HCT116 (cell line): Measurements from ENCODE around the gene ADAM10. TPM values are rescaled to one million over a fixed set of nuclear protein-coding genes. Genes with fewer than 3 reads are reported as not detected.

Experiments
- ATAC-seq: fragments of 200-7000 bp; cut with Tn5 transposase; 2 replicates; pipeline ENCODE4 v1.9.1; 2020; ENCODE audit warnings: mild to moderate bottlenecking, moderate library complexity
- BruUV-seq: library from RNA; stranded (reverse); fragments of 400-500 nt; replicated peaks from 2 replicates; lab custom pipeline; 2021; lab: Mats Ljungman, UMichigan
- CTCF ChIA-PET: fragments of 300-600 bp; sonication (Branson Sonifier 250); formaldehyde crosslinking; loops from one replicate; lab custom pipeline; 2021; ENCODE audit warnings: antibody characterized with exemption; lab: Charles Lee
- POLR2A ChIA-PET: fragments of 300-600, 350-600 bp; sonication (Branson Sonifier 250); formaldehyde crosslinking; loops from one replicate; lab custom pipeline; 2021; ENCODE audit warnings: antibody characterized with exemption; lab: Charles Lee
- RAD21 ChIA-PET, 2 experiments: fragments of 300-600 bp; sonication (Branson Sonifier 250); formaldehyde crosslinking; loops; one replicate each; lab custom pipeline; 2023; ENCODE audit warnings: low total read pairs in 2 of 2; ENCODE audit not compliant: uncharacterized antibody in 2 of 2, unreplicated experiment in 2 of 2, low non-redundant PET in 1 of 2; lab: Charles Lee
- DNase-seq: peaks from one replicate; pipeline ENCODE4 v3.0.0-alpha.2; 2010; ENCODE audit warnings: low read depth, low spot score
- H2AFZ ChIP-seq: fragments of 200-600 bp; shearing (Covaris generic), sonication (generic); 2 replicates; pipeline ENCODE4 v1.6.1; 2017; ENCODE audit warnings: low read depth, mixed run types, mixed read lengths, antibody characterized with exemption, low read length; ENCODE audit not compliant: poor library complexity, severe bottlenecking
- H3K27ac ChIP-seq: 2 replicates; pipeline ENCODE4 v1.5.1; 2012; ENCODE audit warnings: low read depth, low read length
- H3K27me3 ChIP-seq: fragments of 200-600 bp; sonication (generic); 2 replicates; pipeline ENCODE4 v1.6.1; 2016; ENCODE audit warnings: mixed run types, low read length, mixed read lengths; ENCODE audit not compliant: insufficient read depth
- H3K36me3 ChIP-seq, 2 experiments: fragments of 200-500 bp in 1 of 2; fragments of 200-600 bp in 1 of 2; sonication (Bioruptor generic) in 1 of 2; sonication (generic) in 1 of 2; 2 replicates each; pipeline versions ENCODE4 v1.5.1 to v1.6.1; 2014 to 2016; ENCODE audit warnings: low read length in 2 of 2, inconsistent platforms in 1 of 2, mixed read lengths in 1 of 2, mixed run types in 1 of 2; ENCODE audit not compliant: insufficient read depth in 2 of 2, control insufficient read depth in 1 of 2
- H3K4me1 ChIP-seq, 2 experiments: fragments of 200-600 bp in 1 of 2; sonication (generic) in 1 of 2; 2 replicates each; pipeline versions ENCODE4 v1.5.1 to v1.6.1; 2012 to 2017; ENCODE audit warnings: low read length in 2 of 2, inconsistent platforms in 1 of 2, mild to moderate bottlenecking in 1 of 2, mixed read lengths in 1 of 2, mixed run types in 1 of 2, moderate library complexity in 1 of 2; ENCODE audit not compliant: insufficient read depth in 2 of 2, control insufficient read depth in 1 of 2
- H3K4me2 ChIP-seq: fragments of 200-600 bp; sonication (generic); 2 replicates; pipeline ENCODE4 v1.6.1; 2017; ENCODE audit warnings: mixed run types, low read length, mixed read lengths
- H3K4me3 ChIP-seq, 2 experiments: fragments of 200-600 bp in 1 of 2; sonication (generic) in 1 of 2; replicated peaks in 1 of 2; 2 replicates each; pipeline ENCODE4 v1.5.1; 2011 to 2016; ENCODE audit warnings: low read length in 2 of 2, control low read depth in 1 of 2, low read depth in 1 of 2, mild to moderate bottlenecking in 1 of 2, mixed read lengths in 1 of 2, mixed run types in 1 of 2
- H3K79me2 ChIP-seq: fragments of 200-600 bp; sonication (generic); 2 replicates; pipeline ENCODE4 v1.6.1; 2017; ENCODE audit warnings: mild to moderate bottlenecking, mixed run types, low read length, moderate library complexity, mixed read lengths; ENCODE audit not compliant: insufficient read depth
- H3K9ac ChIP-seq: fragments of 200-600 bp; sonication (generic); 2 replicates; pipeline ENCODE4 v1.6.1; 2016; ENCODE audit warnings: low read length, mixed read lengths
- H3K9me2 ChIP-seq: fragments of 200-600 bp; sonication (generic), shearing (Covaris generic); 2 replicates; pipeline ENCODE4 v1.6.1; 2017; ENCODE audit warnings: mixed run types, mild to moderate bottlenecking, moderate library complexity; ENCODE audit not compliant: insufficient read depth
- H3K9me3 ChIP-seq, 2 experiments: fragments of 200-500 bp in 1 of 2; fragments of 200-600 bp in 1 of 2; sonication (Bioruptor generic) in 1 of 2; sonication (generic) in 1 of 2; 2 replicates each; pipeline ENCODE4 v1.6.1; 2014 to 2017; ENCODE audit warnings: low read length in 2 of 2, mixed read lengths in 2 of 2, inconsistent platforms in 1 of 2, low read depth in 1 of 2, mild to moderate bottlenecking in 1 of 2, mixed run types in 1 of 2, moderate library complexity in 1 of 2; ENCODE audit not compliant: control insufficient read depth in 1 of 2, insufficient read depth in 1 of 2
- H4K20me1 ChIP-seq: fragments of 200-600 bp; sonication (generic), shearing (Covaris generic); 2 replicates; pipeline ENCODE4 v1.6.1; 2017; ENCODE audit warnings: mixed run types, mild to moderate bottlenecking, moderate library complexity; ENCODE audit not compliant: insufficient read depth
- ATF3 ChIP-seq: IDR thresholded peaks from 2 replicates; pipeline ENCODE4 v1.6.1; 2012
- CBX3 ChIP-seq: IDR thresholded peaks from 2 replicates; pipeline ENCODE4 v1.6.1; 2012; ENCODE audit warnings: low read depth
- CEBPB ChIP-seq: IDR thresholded peaks from 2 replicates; pipeline ENCODE4 v1.6.1; 2012; ENCODE audit warnings: low read depth
- EGR1 ChIP-seq: IDR thresholded peaks from 2 replicates; pipeline ENCODE4 v1.6.1; 2012; ENCODE audit warnings: low read depth
- ELF1 ChIP-seq: IDR thresholded peaks from 2 replicates; pipeline ENCODE4 v1.6.1; 2012; ENCODE audit warnings: low read depth, borderline replicate concordance
- EZH2 ChIP-seq: fragments of 200-600 bp; sonication (generic); IDR thresholded peaks from 2 replicates; pipeline ENCODE4 v1.6.1; 2017; ENCODE audit warnings: antibody characterized with exemption, mixed run types
- EZH2phosphoT487 ChIP-seq: fragments of 200-600 bp; IDR thresholded peaks from 2 replicates; pipeline ENCODE4 v1.6.1; 2018; ENCODE audit warnings: antibody characterized with exemption, borderline replicate concordance
- FOSL1 ChIP-seq: IDR thresholded peaks from 2 replicates; pipeline ENCODE4 v1.6.1; 2012; ENCODE audit warnings: low read depth
- JUND ChIP-seq: IDR thresholded peaks from 2 replicates; pipeline ENCODE4 v1.6.1; 2012
- POLR2AphosphoS5 ChIP-seq: IDR thresholded peaks from 2 replicates; pipeline ENCODE4 v1.6.1; 2011; ENCODE audit warnings: mild to moderate bottlenecking, low read depth, low read length, moderate library complexity
- RAD21 ChIP-seq: IDR thresholded peaks from 2 replicates; pipeline ENCODE4 v1.6.1; 2012; ENCODE audit warnings: low read depth, mild to moderate bottlenecking
- SP1 ChIP-seq: IDR thresholded peaks from 2 replicates; pipeline ENCODE4 v1.6.1; 2012; ENCODE audit warnings: low read depth
- SRF ChIP-seq: IDR thresholded peaks from 2 replicates; pipeline ENCODE4 v1.6.1; 2012; ENCODE audit warnings: low read depth
- TCF7L2 ChIP-seq: IDR thresholded peaks from 2 replicates; pipeline ENCODE4 v1.7.0; 2011; ENCODE audit warnings: borderline replicate concordance, inconsistent platforms; ENCODE audit not compliant: insufficient read depth, insufficient read length; ENCODE audit errors: extremely low read depth
- YY1 ChIP-seq: IDR thresholded peaks from 2 replicates; pipeline ENCODE4 v1.6.1; 2011; ENCODE audit warnings: low read length, low read depth, moderate library complexity, mild to moderate bottlenecking; ENCODE audit not compliant: insufficient replicate concordance; ENCODE audit errors: extremely low read depth
- ZFX ChIP-seq: fragments of 450-650 bp; IDR thresholded peaks from 2 replicates; pipeline ENCODE4 v1.6.1; 2017
- ZNF274 ChIP-seq: fragments of 200-500 bp; sonication (Bioruptor generic); IDR thresholded peaks from 2 replicates; pipeline ENCODE4 v1.6.1; 2014; ENCODE audit warnings: mild to moderate bottlenecking, low read depth, low read length, inconsistent platforms
- intact Hi-C: fragments of 100-400 bp; cut with micrococcal nuclease; formaldehyde crosslinking; loops from 2 replicates; pipeline ENCODE4 v1.10.0; 2022
- total RNA-seq: library from RNA; stranded (reverse); gene quantifications from one replicate; pipeline ENCODE4 v1.2.1, GENCODE V29; 2021; ENCODE audit not compliant: unreplicated experiment
- TF ChIP-seq, protein P1 (sequence below): IDR thresholded peaks from 2 replicates; pipeline ENCODE4 v1.6.1; 2011; ENCODE audit warnings: mild to moderate bottlenecking, low read length, moderate library complexity; ENCODE audit not compliant: insufficient replicate concordance; ENCODE audit errors: extremely low read depth
- TF ChIP-seq, protein P2 (sequence below), 3 experiments: fragments of 200-600 bp in 1 of 3; sonication (generic) in 1 of 3; IDR thresholded peaks in 2 of 3; conservative IDR thresholded peaks in 1 of 3; 2 replicates each; pipeline ENCODE4 v1.5.1; 2012 to 2017; ENCODE audit warnings: low read depth in 2 of 3, low read length in 2 of 3, antibody characterized with exemption in 1 of 3, borderline replicate concordance in 1 of 3, control low read depth in 1 of 3, mild to moderate bottlenecking in 1 of 3, mixed read lengths in 1 of 3, mixed run types in 1 of 3, moderate library complexity in 1 of 3; ENCODE audit not compliant: insufficient read depth in 1 of 3
- TF ChIP-seq, protein P3 (sequence below): IDR thresholded peaks from 2 replicates; pipeline ENCODE4 v1.6.1; 2012; ENCODE audit warnings: low read depth

The ADAM10 gene
- total RNA-seq, 1 experiment from 2014 or later: 158 TPM

DNA sequence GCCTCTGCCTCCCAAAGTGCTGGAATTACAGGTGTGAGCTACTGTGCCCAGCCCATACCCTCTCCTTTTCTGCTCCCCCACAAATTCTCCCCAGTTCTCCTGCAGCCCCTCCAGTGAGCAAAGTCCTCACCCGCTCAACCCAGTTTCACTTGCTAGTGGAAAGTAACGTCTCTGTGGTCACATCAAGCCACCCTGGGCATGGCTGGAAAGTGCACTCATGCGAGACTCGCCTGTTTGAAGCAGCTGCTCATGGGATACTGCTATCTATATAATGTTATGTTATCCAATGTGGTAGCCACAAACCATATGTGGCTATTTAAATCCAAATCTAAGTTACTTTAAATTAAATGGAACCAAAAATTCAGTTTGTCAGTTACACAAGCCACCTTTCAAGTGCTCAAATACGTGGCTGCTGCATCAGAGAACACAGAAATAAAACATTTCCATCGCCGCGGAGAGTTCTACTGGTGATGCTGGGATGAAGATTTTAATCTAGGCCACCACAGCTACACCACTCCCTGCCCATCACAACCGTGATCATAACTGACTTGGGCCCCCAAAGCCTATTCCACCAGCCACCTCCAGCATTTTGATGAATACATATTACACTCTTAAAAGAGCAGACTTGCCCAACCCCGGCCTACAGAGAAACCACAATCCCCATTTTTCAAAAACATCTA lies 198.3 kb downstream of the ADAM10 start:
- H3K79me2 ChIP-seq: no peaks in the 10 kb centered on the region
- H3K27ac ChIP-seq: no peak overlapping the region
- H3K36me3 ChIP-seq: no peaks in the 10 kb centered on the region
- ATAC-seq: no peak
- H3K27me3 ChIP-seq: no peaks in the 10 kb centered on the region
- H4K20me1 ChIP-seq: no peaks in the 10 kb centered on the region
- no TSS peak for BruUV-seq
- ChIA-PET RAD21 (no interaction called here), POLR2A (no interaction called here), CTCF (no interaction called here)
- DNase-seq: no peak
- TF ChIP-seq TCF7L2 (no peak), CEBPB (no peak), JUND (no peak), RAD21 (no peak), EGR1 (no peak), POLR2AphosphoS5 (no peak), SP1 (no peak), ZNF274 (no peak), ZFX (no peak), EZH2phosphoT487 (no peak), SRF (no peak), ATF3 (no peak), EZH2 (no peak), YY1 (no peak), CBX3 (no peak), ELF1 (no peak), FOSL1 (no peak)
- TF ChIP-seq, protein P1, sequence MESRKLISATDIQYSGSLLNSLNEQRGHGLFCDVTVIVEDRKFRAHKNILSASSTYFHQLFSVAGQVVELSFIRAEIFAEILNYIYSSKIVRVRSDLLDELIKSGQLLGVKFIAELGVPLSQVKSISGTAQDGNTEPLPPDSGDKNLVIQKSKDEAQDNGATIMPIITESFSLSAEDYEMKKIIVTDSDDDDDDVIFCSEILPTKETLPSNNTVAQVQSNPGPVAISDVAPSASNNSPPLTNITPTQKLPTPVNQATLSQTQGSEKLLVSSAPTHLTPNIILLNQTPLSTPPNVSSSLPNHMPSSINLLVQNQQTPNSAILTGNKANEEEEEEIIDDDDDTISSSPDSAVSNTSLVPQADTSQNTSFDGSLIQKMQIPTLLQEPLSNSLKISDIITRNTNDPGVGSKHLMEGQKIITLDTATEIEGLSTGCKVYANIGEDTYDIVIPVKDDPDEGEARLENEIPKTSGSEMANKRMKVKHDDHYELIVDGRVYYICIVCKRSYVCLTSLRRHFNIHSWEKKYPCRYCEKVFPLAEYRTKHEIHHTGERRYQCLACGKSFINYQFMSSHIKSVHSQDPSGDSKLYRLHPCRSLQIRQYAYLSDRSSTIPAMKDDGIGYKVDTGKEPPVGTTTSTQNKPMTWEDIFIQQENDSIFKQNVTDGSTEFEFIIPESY: no peak
- TF ChIP-seq, protein P2, sequence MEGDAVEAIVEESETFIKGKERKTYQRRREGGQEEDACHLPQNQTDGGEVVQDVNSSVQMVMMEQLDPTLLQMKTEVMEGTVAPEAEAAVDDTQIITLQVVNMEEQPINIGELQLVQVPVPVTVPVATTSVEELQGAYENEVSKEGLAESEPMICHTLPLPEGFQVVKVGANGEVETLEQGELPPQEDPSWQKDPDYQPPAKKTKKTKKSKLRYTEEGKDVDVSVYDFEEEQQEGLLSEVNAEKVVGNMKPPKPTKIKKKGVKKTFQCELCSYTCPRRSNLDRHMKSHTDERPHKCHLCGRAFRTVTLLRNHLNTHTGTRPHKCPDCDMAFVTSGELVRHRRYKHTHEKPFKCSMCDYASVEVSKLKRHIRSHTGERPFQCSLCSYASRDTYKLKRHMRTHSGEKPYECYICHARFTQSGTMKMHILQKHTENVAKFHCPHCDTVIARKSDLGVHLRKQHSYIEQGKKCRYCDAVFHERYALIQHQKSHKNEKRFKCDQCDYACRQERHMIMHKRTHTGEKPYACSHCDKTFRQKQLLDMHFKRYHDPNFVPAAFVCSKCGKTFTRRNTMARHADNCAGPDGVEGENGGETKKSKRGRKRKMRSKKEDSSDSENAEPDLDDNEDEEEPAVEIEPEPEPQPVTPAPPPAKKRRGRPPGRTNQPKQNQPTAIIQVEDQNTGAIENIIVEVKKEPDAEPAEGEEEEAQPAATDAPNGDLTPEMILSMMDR (IDR thresholded peaks at IDR 0.05 in 2 of 3, conservative IDR thresholded peaks at IDR 0.05 in 1 of 3; ENCODE audit: borderline replicate concordance in 1 of 3, insufficient read depth in 1 of 3, low read depth in 2 of 3, low read length in 2 of 3): no peak
- TF ChIP-seq, protein P3, sequence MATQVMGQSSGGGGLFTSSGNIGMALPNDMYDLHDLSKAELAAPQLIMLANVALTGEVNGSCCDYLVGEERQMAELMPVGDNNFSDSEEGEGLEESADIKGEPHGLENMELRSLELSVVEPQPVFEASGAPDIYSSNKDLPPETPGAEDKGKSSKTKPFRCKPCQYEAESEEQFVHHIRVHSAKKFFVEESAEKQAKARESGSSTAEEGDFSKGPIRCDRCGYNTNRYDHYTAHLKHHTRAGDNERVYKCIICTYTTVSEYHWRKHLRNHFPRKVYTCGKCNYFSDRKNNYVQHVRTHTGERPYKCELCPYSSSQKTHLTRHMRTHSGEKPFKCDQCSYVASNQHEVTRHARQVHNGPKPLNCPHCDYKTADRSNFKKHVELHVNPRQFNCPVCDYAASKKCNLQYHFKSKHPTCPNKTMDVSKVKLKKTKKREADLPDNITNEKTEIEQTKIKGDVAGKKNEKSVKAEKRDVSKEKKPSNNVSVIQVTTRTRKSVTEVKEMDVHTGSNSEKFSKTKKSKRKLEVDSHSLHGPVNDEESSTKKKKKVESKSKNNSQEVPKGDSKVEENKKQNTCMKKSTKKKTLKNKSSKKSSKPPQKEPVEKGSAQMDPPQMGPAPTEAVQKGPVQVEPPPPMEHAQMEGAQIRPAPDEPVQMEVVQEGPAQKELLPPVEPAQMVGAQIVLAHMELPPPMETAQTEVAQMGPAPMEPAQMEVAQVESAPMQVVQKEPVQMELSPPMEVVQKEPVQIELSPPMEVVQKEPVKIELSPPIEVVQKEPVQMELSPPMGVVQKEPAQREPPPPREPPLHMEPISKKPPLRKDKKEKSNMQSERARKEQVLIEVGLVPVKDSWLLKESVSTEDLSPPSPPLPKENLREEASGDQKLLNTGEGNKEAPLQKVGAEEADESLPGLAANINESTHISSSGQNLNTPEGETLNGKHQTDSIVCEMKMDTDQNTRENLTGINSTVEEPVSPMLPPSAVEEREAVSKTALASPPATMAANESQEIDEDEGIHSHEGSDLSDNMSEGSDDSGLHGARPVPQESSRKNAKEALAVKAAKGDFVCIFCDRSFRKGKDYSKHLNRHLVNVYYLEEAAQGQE: no peak
- no peak overlapping the region for H3K4me3 ChIP-seq
- peak overlapping the region; percentile 52 for H2AFZ ChIP-seq
- no peaks in the 10 kb centered on the region for H3K9me2 ChIP-seq
- H3K9ac ChIP-seq: no peak overlapping the region
- intact Hi-C loops: no loop called here
- no peaks in the 10 kb centered on the region for H3K9me3 ChIP-seq
- H3K4me2 ChIP-seq: no peak overlapping the region
- H3K4me1 ChIP-seq: peaks cover 18 to 28% of the 10 kb centered on the region in 2 experiments
